ENCODE results near the gene DCXR. TPM values are rescaled to one million over a fixed set of nuclear protein-coding genes. Genes with fewer than 3 reads are reported as not detected.

Gene DCXR
- total RNA-seq, 3 donors from 2014 or later = 84.9 to 151 (median 124) TPM

- H3K4me3 ChIP-seq = no peak overlapping the region
- no peaks in the 10 kb centered on the region for H3K4me1 ChIP-seq (ENCODE audit: low read depth)
- intact Hi-C loops (cut with DNase I, micrococcal nuclease) = no loop called here
- TF ChIP-seq CTCF (IDR thresholded peaks at IDR 0.05) = no peak
- no peaks in the 10 kb centered on the region for H3K9me3 ChIP-seq
- no peaks in the 10 kb centered on the region for H3K36me3 ChIP-seq (ENCODE audit: low read depth)
- no peak for ATAC-seq
- no peak for DNase-seq
These were observed 24.2 kb downstream of the DCXR start for GRCh38 chr17:82013341-82013740.

GRCh38 chr17:82012640-82013295 lies 24.7 kb downstream of the DCXR start:
- no peak for ATAC-seq
- intact Hi-C loops (cut with DNase I, micrococcal nuclease) = no loop called here

GRCh38 chr17:82012261-82012639 lies 25.2 kb downstream of the DCXR start:
- no peak for TF ChIP-seq CTCF (IDR thresholded peaks at IDR 0.05)
- Histone ChIP-seq H3K9me3 (no peaks in the 10 kb centered on the region), H3K4me3 (no peak overlapping the region), H3K36me3 (ENCODE audit: low read depth) (no peaks in the 10 kb centered on the region), H3K4me1 (ENCODE audit: low read depth) (no peaks in the 10 kb centered on the region)
- ATAC-seq (no peak), DNase-seq (no peak)
- intact Hi-C loops (cut with DNase I, micrococcal nuclease) = no loop called here

More at GRCh38 chr17:82012640-82013295, 24.7 kb downstream of the DCXR start:
- Histone ChIP-seq H3K4me3 (no peak overlapping the region), H3K36me3 (ENCODE audit: low read depth) (no peaks in the 10 kb centered on the region), H3K4me1 (ENCODE audit: low read depth) (no peaks in the 10 kb centered on the region), H3K9me3 (no peaks in the 10 kb centered on the region)
- no peak for TF ChIP-seq CTCF (IDR thresholded peaks at IDR 0.05)
- no peak for DNase-seq

- Histone ChIP-seq H3K36me3 (ENCODE audit: low read depth) (no peaks in the 10 kb centered on the region), H3K9me3 (no peaks in the 10 kb centered on the region), H3K4me3 (no peak overlapping the region), H3K4me1 (ENCODE audit: low read depth) (no peaks in the 10 kb centered on the region)
- intact Hi-C loops (cut with DNase I, micrococcal nuclease) = no loop called here
- no peak for ATAC-seq
- DNase-seq = no peak
- TF ChIP-seq CTCF (IDR thresholded peaks at IDR 0.05) = no peak
These were observed 25.8 kb downstream of the DCXR start for GRCh38 chr17:82011617-82012187.

GRCh38 chr17:82010575-82011525 lies 26.6 kb downstream of the DCXR start:
- intact Hi-C loops (cut with DNase I, micrococcal nuclease) = no loop called here
- Histone ChIP-seq H3K9me3 (no peaks in the 10 kb centered on the region), H3K36me3 (ENCODE audit: low read depth) (no peaks in the 10 kb centered on the region), H3K4me1 (ENCODE audit: low read depth) (no peaks in the 10 kb centered on the region), H3K4me3 (no peak overlapping the region)
- DNase-seq (no peak), ATAC-seq (no peak)
- no peak for TF ChIP-seq CTCF (IDR thresholded peaks at IDR 0.05)
